Neural progenitor cell (in vitro differentiated cells): ENCODE data around the gene CDK5. TPM values are rescaled to one million over a fixed set of nuclear protein-coding genes. Genes with fewer than 3 reads are reported as not detected.

Source experiments
- DNase-seq: peaks from one replicate; pipeline ENCODE4 v3.0.0-alpha.2; 2016; ENCODE audit warnings: low spot score
- H2AFZ ChIP-seq: fragments of 200-600 bp; sonication (generic); replicated peaks from 2 replicates; pipeline ENCODE4 v1.6.1; 2016; ENCODE audit warnings: antibody characterized with exemption
- H3F3A ChIP-seq: fragments of 200-600 bp; sonication (generic); 2 replicates; pipeline ENCODE4 v1.6.1; 2016; ENCODE audit warnings: antibody characterized with exemption, low read depth
- H3K27ac ChIP-seq: fragments of 200-600 bp; sonication (generic); 2 replicates; pipeline ENCODE4 v1.5.1; 2016; ENCODE audit warnings: mild to moderate bottlenecking
- H3K27me3 ChIP-seq: fragments of 200-600 bp; sonication (generic); 2 replicates; pipeline ENCODE4 v1.6.1; 2016; ENCODE audit warnings: mild to moderate bottlenecking, moderate library complexity
- H3K36me3 ChIP-seq: fragments of 200-600 bp; sonication (generic); 2 replicates; pipeline ENCODE4 v1.5.1; 2016
- H3K4me1 ChIP-seq: fragments of 200-600 bp; sonication (generic); 2 replicates; pipeline ENCODE4 v1.6.1; 2016; ENCODE audit warnings: mixed run types
- H3K4me2 ChIP-seq: fragments of 200-600 bp; sonication (generic); 2 replicates; pipeline ENCODE4 v1.6.1; 2016
- H3K4me3 ChIP-seq: fragments of 200-600 bp; sonication (generic); 2 replicates; pipeline ENCODE4 v1.5.1; 2016
- H3K79me2 ChIP-seq: fragments of 200-600 bp; sonication (generic); 2 replicates; pipeline ENCODE4 v1.6.1; 2016; ENCODE audit warnings: low read depth
- H3K9ac ChIP-seq: fragments of 200-600 bp; sonication (generic); 2 replicates; pipeline ENCODE4 v1.6.1; 2016
- H3K9me3 ChIP-seq: fragments of 200-600 bp; sonication (generic); 2 replicates; pipeline ENCODE4 v1.5.1; 2016; ENCODE audit warnings: low read depth
- H4K20me1 ChIP-seq: fragments of 200-600 bp; sonication (generic); 2 replicates; pipeline ENCODE4 v1.6.1; 2016; ENCODE audit warnings: low read depth
- H3K27ac Mint-ChIP-seq: 3 replicates; pipeline ENCODE4 v1.8.0; 2021; ENCODE audit warnings: mixed read lengths
- H3K27me3 Mint-ChIP-seq: 2 replicates; pipeline ENCODE4 v1.8.0; 2022; ENCODE audit warnings: low read depth, mild to moderate bottlenecking, inconsistent platforms, moderate library complexity, mixed read lengths; ENCODE audit not compliant: insufficient read depth
- H3K36me3 Mint-ChIP-seq: 3 replicates; pipeline ENCODE4 v1.8.0; 2021; ENCODE audit warnings: mixed read lengths
- H3K4me1 Mint-ChIP-seq: 3 replicates; pipeline ENCODE4 v1.8.0; 2021; ENCODE audit warnings: mixed read lengths
- H3K4me3 Mint-ChIP-seq: 3 replicates; pipeline ENCODE4 v1.8.0; 2021; ENCODE audit warnings: mild to moderate bottlenecking, moderate library complexity, mixed read lengths
- H3K9me3 Mint-ChIP-seq: 3 replicates; pipeline ENCODE4 v1.8.0; 2020; ENCODE audit warnings: mixed read lengths
- EZH2 ChIP-seq: fragments of 200-600 bp; sonication (generic); IDR thresholded peaks from 2 replicates; pipeline ENCODE4 v1.6.1; 2017; ENCODE audit warnings: antibody characterized with exemption, mild to moderate bottlenecking, moderate library complexity
- EZH2phosphoT487 ChIP-seq: fragments of 200-600 bp; sonication (generic); IDR thresholded peaks from 2 replicates; pipeline ENCODE4 v1.6.1; 2017; ENCODE audit warnings: antibody characterized with exemption
- total RNA-seq: library from RNA; depleted of rRNA; stranded (reverse); fragments of >200 nt; gene quantifications from 2 replicates; pipeline ENCODE4 v1.2.3, GENCODE V29; 2015; ENCODE audit warnings: low replicate concordance
- TF ChIP-seq, protein P1 (sequence below): fragments of 200-600 bp; sonication (generic); IDR thresholded peaks from 2 replicates; pipeline ENCODE4 v1.5.1; 2017; ENCODE audit warnings: antibody characterized with exemption, mild to moderate bottlenecking

Gene CDK5
- total RNA-seq, 1 donor from 2014 or later: 8.1 TPM

- peaks cover 30% of the 10 kb centered on the region for H3F3A ChIP-seq
- peak overlapping the region; percentile 60 for H2AFZ ChIP-seq
- peaks cover 43% of the 10 kb centered on the region for H3K27me3 ChIP-seq
- no peaks in the 10 kb centered on the region for H3K9me3 ChIP-seq
- no peaks in the 10 kb centered on the region for H3K79me2 ChIP-seq
- H3K4me2 ChIP-seq: peak overlapping the region; percentile 70
- no peak overlapping the region for H3K9ac ChIP-seq
- H3K27ac ChIP-seq: no peak overlapping the region
- peaks cover 55% of the 10 kb centered on the region for H3K4me1 Mint-ChIP-seq
- TF ChIP-seq EZH2: no peak
- TF ChIP-seq, protein P1, sequence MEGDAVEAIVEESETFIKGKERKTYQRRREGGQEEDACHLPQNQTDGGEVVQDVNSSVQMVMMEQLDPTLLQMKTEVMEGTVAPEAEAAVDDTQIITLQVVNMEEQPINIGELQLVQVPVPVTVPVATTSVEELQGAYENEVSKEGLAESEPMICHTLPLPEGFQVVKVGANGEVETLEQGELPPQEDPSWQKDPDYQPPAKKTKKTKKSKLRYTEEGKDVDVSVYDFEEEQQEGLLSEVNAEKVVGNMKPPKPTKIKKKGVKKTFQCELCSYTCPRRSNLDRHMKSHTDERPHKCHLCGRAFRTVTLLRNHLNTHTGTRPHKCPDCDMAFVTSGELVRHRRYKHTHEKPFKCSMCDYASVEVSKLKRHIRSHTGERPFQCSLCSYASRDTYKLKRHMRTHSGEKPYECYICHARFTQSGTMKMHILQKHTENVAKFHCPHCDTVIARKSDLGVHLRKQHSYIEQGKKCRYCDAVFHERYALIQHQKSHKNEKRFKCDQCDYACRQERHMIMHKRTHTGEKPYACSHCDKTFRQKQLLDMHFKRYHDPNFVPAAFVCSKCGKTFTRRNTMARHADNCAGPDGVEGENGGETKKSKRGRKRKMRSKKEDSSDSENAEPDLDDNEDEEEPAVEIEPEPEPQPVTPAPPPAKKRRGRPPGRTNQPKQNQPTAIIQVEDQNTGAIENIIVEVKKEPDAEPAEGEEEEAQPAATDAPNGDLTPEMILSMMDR: peak; percentile 24
- peaks cover 36% of the 10 kb centered on the region for H3K4me1 ChIP-seq
- no peaks in the 10 kb centered on the region for H3K9me3 Mint-ChIP-seq
- peak; percentile 97 for DNase-seq
- peak overlapping the region; percentile 60 for H3K4me3 Mint-ChIP-seq
- no peaks in the 10 kb centered on the region for H3K36me3 ChIP-seq
- H4K20me1 ChIP-seq: no peaks in the 10 kb centered on the region
- peaks cover 6% of the 10 kb centered on the region for H3K27me3 Mint-ChIP-seq
- peaks cover 10% of the 10 kb centered on the region for H3K36me3 Mint-ChIP-seq
- H3K4me3 ChIP-seq: peak overlapping the region; percentile 50
- peak overlapping the region; percentile 78 for H3K27ac Mint-ChIP-seq
These were observed 43.8 kb downstream of the CDK5 start for GRCh38 chr7:151013733-151014497.

GRCh38 chr7:151013356-151013732, 44.4 kb downstream of the CDK5 start:
- peaks cover 41% of the 10 kb centered on the region for H3K4me1 ChIP-seq
- no peaks in the 10 kb centered on the region for H4K20me1 ChIP-seq
- H3K4me3 ChIP-seq: peak overlapping the region; percentile 50
- H3K4me1 Mint-ChIP-seq: peaks cover 55% of the 10 kb centered on the region
- peak overlapping the region; percentile 60 for H2AFZ ChIP-seq
- H3K36me3 Mint-ChIP-seq: peaks cover 10% of the 10 kb centered on the region
- peaks cover 32% of the 10 kb centered on the region for H3F3A ChIP-seq
- peaks cover 1% of the 10 kb centered on the region for H3K9me3 Mint-ChIP-seq
- H3K27me3 Mint-ChIP-seq: peaks cover 7% of the 10 kb centered on the region
- H3K4me2 ChIP-seq: peak overlapping the region; percentile 70
- no peaks in the 10 kb centered on the region for H3K79me2 ChIP-seq
- H3K27ac ChIP-seq: no peak overlapping the region
- H3K9ac ChIP-seq: no peak overlapping the region
- H3K36me3 ChIP-seq: no peaks in the 10 kb centered on the region
- H3K9me3 ChIP-seq: no peaks in the 10 kb centered on the region
- peaks cover 37% of the 10 kb centered on the region for H3K27me3 ChIP-seq
- no peak for DNase-seq
- H3K4me3 Mint-ChIP-seq: no peak overlapping the region
- H3K27ac Mint-ChIP-seq: no peak overlapping the region
- TF ChIP-seq EZH2 (no peak), EZH2phosphoT487 (no peak)
- TF ChIP-seq, protein P1: no peak

DNA sequence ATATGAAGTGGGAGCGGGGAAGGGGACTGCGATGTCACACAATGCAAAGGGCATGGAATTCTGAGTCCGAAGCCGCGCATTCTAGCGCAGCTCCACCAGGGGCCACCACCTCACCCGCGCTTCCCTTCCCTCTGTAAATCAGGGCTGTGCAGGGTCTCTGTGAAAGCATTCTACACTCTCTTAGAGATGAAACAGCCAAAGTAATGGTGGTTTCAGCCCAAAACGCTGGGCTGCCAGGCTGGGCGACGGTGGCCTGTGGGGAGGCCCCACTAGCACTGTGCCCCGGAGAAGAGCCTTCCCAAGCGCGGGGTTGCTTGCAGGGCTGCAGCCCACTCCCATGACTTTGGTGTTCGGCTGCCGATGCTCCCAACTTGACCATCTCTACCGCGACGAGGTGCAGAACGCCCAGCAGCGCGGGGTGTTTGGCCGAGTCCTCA, 44.8 kb downstream of the CDK5 start:
- H3K4me2 ChIP-seq: peak overlapping the region; percentile 70
- peaks cover 6% of the 10 kb centered on the region for H3K27me3 Mint-ChIP-seq
- H3K9me3 Mint-ChIP-seq: peaks cover 1% of the 10 kb centered on the region
- H3K4me1 Mint-ChIP-seq: peaks cover 55% of the 10 kb centered on the region
- H3K36me3 Mint-ChIP-seq: peaks cover 10% of the 10 kb centered on the region
- peak overlapping the region; percentile 46 for H2AFZ ChIP-seq
- DNase-seq: peak; percentile 85
- H3F3A ChIP-seq: peaks cover 36% of the 10 kb centered on the region
- no peaks in the 10 kb centered on the region for H3K36me3 ChIP-seq
- H4K20me1 ChIP-seq: no peaks in the 10 kb centered on the region
- H3K27ac Mint-ChIP-seq: peak overlapping the region; percentile 27
- H3K27ac ChIP-seq: no peak overlapping the region
- H3K4me1 ChIP-seq: peaks cover 44% of the 10 kb centered on the region
- no peaks in the 10 kb centered on the region for H3K79me2 ChIP-seq
- H3K4me3 ChIP-seq: peak overlapping the region; percentile 27
- no peaks in the 10 kb centered on the region for H3K9me3 ChIP-seq
- peak overlapping the region; percentile 33 for H3K4me3 Mint-ChIP-seq
- H3K27me3 ChIP-seq: peaks cover 33% of the 10 kb centered on the region
- TF ChIP-seq, protein P1: peak; percentile 71
- no peak for TF ChIP-seq EZH2
- no peak overlapping the region for H3K9ac ChIP-seq
